ENCODE results near the gene CRACDL.

- TF ChIP-seq CTCF (IDR thresholded peaks at IDR 0.05) (no peak), POLR2A (IDR thresholded peaks at IDR 0.05) (no peak)
Measured at GRCh38 chr2:98947554-98947953, 11.5 kb upstream of the CRACDL start.
